Karpas-422 (cell line): Measurements from ENCODE around the gene NCKAP5. TPM values are rescaled to one million over a fixed set of nuclear protein-coding genes. Genes with fewer than 3 reads are reported as not detected.

Source experiments
- DNase-seq: peaks from one replicate; pipeline ENCODE4 v3.0.0-alpha.2; 2015
- H2AFZ ChIP-seq: fragments of 200-600 bp; sonication (generic); 2 replicates; pipeline ENCODE4 v1.6.1; 2014; ENCODE audit warnings: antibody characterized with exemption, low read length, mixed read lengths
- H3K27ac ChIP-seq: fragments of 200-600 bp; sonication (generic); 2 replicates; pipeline ENCODE4 v1.5.1; 2014; ENCODE audit warnings: mild to moderate bottlenecking, low read length, moderate library complexity
- H3K27me3 ChIP-seq: fragments of 200-600 bp; sonication (generic); 2 replicates; pipeline ENCODE4 v1.6.1; 2014; ENCODE audit warnings: low read length, mixed read lengths
- H3K36me3 ChIP-seq: fragments of 200-600 bp; sonication (generic); 2 replicates; pipeline ENCODE4 v1.6.1; 2014; ENCODE audit warnings: low read length, mixed read lengths; ENCODE audit not compliant: insufficient read depth
- H3K4me1 ChIP-seq: fragments of 200-600 bp; sonication (generic); 2 replicates; pipeline ENCODE4 v1.6.1; 2014; ENCODE audit warnings: mild to moderate bottlenecking, low read length, mixed read lengths
- H3K4me2 ChIP-seq: fragments of 200-600 bp; sonication (generic); 2 replicates; pipeline ENCODE4 v1.6.1; 2014; ENCODE audit warnings: low read length, low read depth, mild to moderate bottlenecking; ENCODE audit not compliant: poor library complexity, severe bottlenecking
- H3K4me3 ChIP-seq: fragments of 200-600 bp; sonication (generic); 2 replicates; pipeline ENCODE4 v1.5.1; 2014; ENCODE audit warnings: mild to moderate bottlenecking, antibody characterized with exemption, low read length, mixed read lengths
- H3K79me2 ChIP-seq: fragments of 200-600 bp; sonication (generic); 2 replicates; pipeline ENCODE4 v1.6.1; 2014; ENCODE audit warnings: mild to moderate bottlenecking, low read length, mixed read lengths
- H3K9ac ChIP-seq: fragments of 200-600 bp; sonication (generic); 2 replicates; pipeline ENCODE4 v1.6.0; 2014; ENCODE audit warnings: low read length
- H3K9me2 ChIP-seq: fragments of 200-600 bp; sonication (generic), shearing (Covaris generic); replicated peaks from 2 replicates; pipeline ENCODE4 v1.6.0; 2014; ENCODE audit warnings: mild to moderate bottlenecking, low read length, moderate library complexity; ENCODE audit not compliant: insufficient read depth
- H3K9me3 ChIP-seq: fragments of 300-700, 200-600 bp; sonication (generic); 2 replicates; pipeline ENCODE4 v1.6.1; 2014; ENCODE audit warnings: low read length, mixed read lengths
- H4K20me1 ChIP-seq: fragments of 200-600 bp; sonication (generic); 2 replicates; pipeline ENCODE4 v1.6.1; 2014; ENCODE audit warnings: mild to moderate bottlenecking, antibody characterized with exemption, low read length, low read depth; ENCODE audit not compliant: insufficient read depth
- total RNA-seq: library from RNA; depleted of rRNA; stranded (reverse); fragments of >200 nt; shearing (Covaris generic); gene quantifications from 2 replicates; pipeline ENCODE4 v1.2.3, GENCODE V29; 2014; ENCODE audit warnings: low replicate concordance

Gene NCKAP5
- total RNA-seq, 1 experiment from 2014 or later: not detected

- Histone ChIP-seq H3K4me1 (no peaks in the 10 kb centered on the region; the same call in 1 of the 2 replicates), H2AFZ (no peak overlapping the region), H4K20me1 (no peaks in the 10 kb centered on the region), H3K4me3 (no peak overlapping the region), H3K27me3 (no peaks in the 10 kb centered on the region), H3K9me3 (no peaks in the 10 kb centered on the region), H3K36me3 (no peaks in the 10 kb centered on the region), H3K9me2 (no peaks in the 10 kb centered on the region), H3K4me2 (no peak overlapping the region), H3K27ac (no peak overlapping the region), H3K9ac (no peak overlapping the region), H3K79me2 (no peaks in the 10 kb centered on the region)
- DNase-seq: no peak
These were observed 590.3 kb downstream of the NCKAP5 start for GRCh38 chr2:132977812-132978529.

GRCh38 chr2:132975193-132976105 is 592.8 kb downstream of the NCKAP5 start:
- Histone ChIP-seq H3K9me2 (no peaks in the 10 kb centered on the region), H3K27ac (no peak overlapping the region), H3K36me3 (no peaks in the 10 kb centered on the region), H4K20me1 (no peaks in the 10 kb centered on the region), H3K4me2 (no peak overlapping the region), H3K4me1 (no peaks in the 10 kb centered on the region; the same call in 1 of the 2 replicates), H3K9ac (no peak overlapping the region), H2AFZ (no peak overlapping the region), H3K79me2 (no peaks in the 10 kb centered on the region), H3K4me3 (no peak overlapping the region), H3K9me3 (no peaks in the 10 kb centered on the region), H3K27me3 (no peaks in the 10 kb centered on the region)
- DNase-seq: no peak

GRCh38 chr2:132974467-132975095 is 593.7 kb downstream of the NCKAP5 start:
- H3K27ac ChIP-seq: no peak overlapping the region
- no peak overlapping the region for H3K4me3 ChIP-seq
- H3K4me2 ChIP-seq: no peak overlapping the region
- H3K27me3 ChIP-seq: no peaks in the 10 kb centered on the region
- no peaks in the 10 kb centered on the region; the same call in 1 of the 2 replicates for H3K4me1 ChIP-seq
- H3K9me2 ChIP-seq: no peaks in the 10 kb centered on the region
- H3K9ac ChIP-seq: no peak overlapping the region
- no peaks in the 10 kb centered on the region for H3K9me3 ChIP-seq
- no peak for DNase-seq
- no peaks in the 10 kb centered on the region for H3K79me2 ChIP-seq
- H3K36me3 ChIP-seq: no peaks in the 10 kb centered on the region
- H2AFZ ChIP-seq: no peak overlapping the region
- H4K20me1 ChIP-seq: no peaks in the 10 kb centered on the region

- Histone ChIP-seq H3K4me3 (no peak overlapping the region), H3K27me3 (no peaks in the 10 kb centered on the region), H3K9me3 (no peaks in the 10 kb centered on the region), H3K27ac (no peak overlapping the region), H3K36me3 (no peaks in the 10 kb centered on the region), H3K4me1 (no peaks in the 10 kb centered on the region), H3K9ac (no peak overlapping the region), H3K4me2 (no peak overlapping the region), H3K79me2 (no peaks in the 10 kb centered on the region), H4K20me1 (no peaks in the 10 kb centered on the region), H3K9me2 (no peaks in the 10 kb centered on the region), H2AFZ (no peak overlapping the region)
- DNase-seq: no peak
These were observed 596.8 kb downstream of the NCKAP5 start for GRCh38 chr2:132971310-132972061.

GRCh38 chr2:132969371-132969985 is 598.8 kb downstream of the NCKAP5 start:
- Histone ChIP-seq H3K79me2 (no peaks in the 10 kb centered on the region), H3K9me2 (no peaks in the 10 kb centered on the region), H2AFZ (no peak overlapping the region), H3K4me3 (no peak overlapping the region), H3K36me3 (no peaks in the 10 kb centered on the region), H3K9me3 (no peaks in the 10 kb centered on the region), H3K4me1 (no peaks in the 10 kb centered on the region), H3K9ac (no peak overlapping the region), H3K27ac (no peak overlapping the region), H3K27me3 (no peaks in the 10 kb centered on the region), H3K4me2 (no peak overlapping the region), H4K20me1 (no peaks in the 10 kb centered on the region)
- DNase-seq: no peak

- H3K36me3 ChIP-seq: no peaks in the 10 kb centered on the region
- no peak overlapping the region for H3K4me2 ChIP-seq
- no peaks in the 10 kb centered on the region for H3K79me2 ChIP-seq
- H3K27ac ChIP-seq: no peak overlapping the region
- no peaks in the 10 kb centered on the region for H3K9me2 ChIP-seq
- no peak overlapping the region for H3K9ac ChIP-seq
- H2AFZ ChIP-seq: no peak overlapping the region
- no peaks in the 10 kb centered on the region for H3K9me3 ChIP-seq
- no peaks in the 10 kb centered on the region for H3K4me1 ChIP-seq
- H3K27me3 ChIP-seq: no peaks in the 10 kb centered on the region
- DNase-seq: no peak
- no peaks in the 10 kb centered on the region for H4K20me1 ChIP-seq
- no peak overlapping the region for H3K4me3 ChIP-seq
These were observed 602.8 kb downstream of the NCKAP5 start for GRCh38 chr2:132965460-132965859.

GRCh38 chr2:132963161-132963560 is 605.1 kb downstream of the NCKAP5 start:
- Histone ChIP-seq H3K4me3 (no peak overlapping the region), H2AFZ (no peak overlapping the region), H3K27me3 (no peaks in the 10 kb centered on the region), H3K9me3 (no peaks in the 10 kb centered on the region), H3K36me3 (no peaks in the 10 kb centered on the region), H3K27ac (no peak overlapping the region), H3K4me1 (no peaks in the 10 kb centered on the region), H4K20me1 (no peaks in the 10 kb centered on the region), H3K4me2 (no peak overlapping the region), H3K9me2 (no peaks in the 10 kb centered on the region), H3K79me2 (no peaks in the 10 kb centered on the region), H3K9ac (no peak overlapping the region)
- no peak for DNase-seq
